Measurements from ENCODE around the gene CARTPT. TPM values are rescaled to one million over a fixed set of nuclear protein-coding genes. Genes with fewer than 3 reads are reported as not detected.

The CARTPT gene
- not detected in 2 replicates for total RNA-seq (2022)
- Bru-seq, nascent RNA: not detected
- not detected for BruChase-seq, experiment 1, labeled RNA remaining after a 2-hour chase
- not detected for BruChase-seq, experiment 2, labeled RNA remaining after a 6-hour chase
- long read RNA-seq: 0 reads

DNA sequence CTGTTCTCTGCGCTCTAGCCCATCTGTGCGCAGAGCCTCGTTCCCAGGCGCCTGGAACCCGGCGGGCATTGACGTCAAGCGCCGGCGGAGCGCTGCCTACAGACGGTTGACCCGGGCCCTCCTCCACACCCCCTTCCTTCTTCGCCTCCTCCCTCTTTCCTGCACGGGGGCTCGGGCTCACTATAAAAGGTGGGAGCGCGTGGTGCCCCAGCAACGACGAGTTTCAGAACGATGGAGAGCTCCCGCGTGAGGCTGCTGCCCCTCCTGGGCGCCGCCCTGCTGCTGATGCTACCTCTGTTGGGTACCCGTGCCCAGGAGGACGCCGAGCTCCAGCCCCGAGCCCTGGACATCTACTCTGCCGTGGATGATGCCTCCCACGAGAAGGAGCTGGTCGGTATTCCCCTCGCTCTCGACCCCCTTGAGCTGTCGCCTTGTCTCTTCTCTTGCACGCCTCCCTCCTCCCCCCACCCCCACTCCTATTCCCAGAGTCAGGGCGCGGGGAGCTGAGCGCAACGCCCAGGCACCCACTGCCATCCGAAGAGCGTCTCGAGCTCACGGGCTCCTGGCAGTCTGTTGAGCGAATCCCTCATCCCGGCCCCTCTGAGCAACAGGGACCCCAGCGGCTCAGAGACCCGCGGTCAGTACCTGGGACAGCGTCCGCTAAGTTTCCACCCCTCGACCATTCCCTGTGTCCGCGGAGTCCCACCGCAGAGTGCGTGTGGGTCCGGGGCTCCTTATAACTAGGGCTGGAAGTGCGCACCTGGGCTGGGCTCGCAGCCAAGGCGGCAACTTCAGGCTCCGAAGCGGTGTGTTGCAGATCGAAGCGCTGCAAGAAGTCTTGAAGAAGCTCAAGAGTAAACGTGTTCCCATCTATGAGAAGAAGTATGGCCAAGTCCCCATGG, at the start of gene CARTPT:
Gene CARTPT, plus strand, starts transcription at position 213 of the 902 bp plus-strand sequence. Its CDS starts 19 bp downstream, at position 232.
- peaks cover 16% of the 10 kb centered on the region for H3K4me1 Mint-ChIP-seq (ENCODE audit: low read depth, unreplicated experiment)
- H3K27me3 Mint-ChIP-seq (ENCODE audit: insufficient read depth, unreplicated experiment): peaks cover 17% of the 10 kb centered on the region
- H3K27me3 ChIP-seq (replicated peaks; ENCODE audit: control insufficient read depth, insufficient read depth, low read length): no peaks in the 10 kb centered on the region
- no peak within 1 kb of the TSS for H3K4me3 Mint-ChIP-seq (ENCODE audit: unreplicated experiment)
- intact Hi-C loops (cut with micrococcal nuclease; ENCODE audit: unreplicated experiment): no loop called here
- H3K4me1 ChIP-seq: no peaks in the 10 kb centered on the region
- ChIA-PET POLR2A (no interaction called here), CTCF (no interaction called here)
- no peaks in the 10 kb centered on the region for H3K36me3 Mint-ChIP-seq (ENCODE audit: insufficient read depth, unreplicated experiment)
- no peaks in the 10 kb centered on the region for H3K9me3 ChIP-seq
- no peaks in the 10 kb centered on the region for H3K9me3 Mint-ChIP-seq (ENCODE audit: unreplicated experiment)
- H3K4me3 ChIP-seq (ENCODE audit: low read depth, low read length): no peak within 1 kb of the TSS
- H3K36me3 ChIP-seq (ENCODE audit: control insufficient read depth, insufficient read depth, low read length): no peaks in the 10 kb centered on the region
- no peak within 1 kb of the TSS for H3K27ac Mint-ChIP-seq (ENCODE audit: unreplicated experiment)
- DNase-seq: peak in 1 of 2 experiments; percentile 13
- BruUV-seq (replicated peaks): no TSS peak
- TF ChIP-seq, protein P1, sequence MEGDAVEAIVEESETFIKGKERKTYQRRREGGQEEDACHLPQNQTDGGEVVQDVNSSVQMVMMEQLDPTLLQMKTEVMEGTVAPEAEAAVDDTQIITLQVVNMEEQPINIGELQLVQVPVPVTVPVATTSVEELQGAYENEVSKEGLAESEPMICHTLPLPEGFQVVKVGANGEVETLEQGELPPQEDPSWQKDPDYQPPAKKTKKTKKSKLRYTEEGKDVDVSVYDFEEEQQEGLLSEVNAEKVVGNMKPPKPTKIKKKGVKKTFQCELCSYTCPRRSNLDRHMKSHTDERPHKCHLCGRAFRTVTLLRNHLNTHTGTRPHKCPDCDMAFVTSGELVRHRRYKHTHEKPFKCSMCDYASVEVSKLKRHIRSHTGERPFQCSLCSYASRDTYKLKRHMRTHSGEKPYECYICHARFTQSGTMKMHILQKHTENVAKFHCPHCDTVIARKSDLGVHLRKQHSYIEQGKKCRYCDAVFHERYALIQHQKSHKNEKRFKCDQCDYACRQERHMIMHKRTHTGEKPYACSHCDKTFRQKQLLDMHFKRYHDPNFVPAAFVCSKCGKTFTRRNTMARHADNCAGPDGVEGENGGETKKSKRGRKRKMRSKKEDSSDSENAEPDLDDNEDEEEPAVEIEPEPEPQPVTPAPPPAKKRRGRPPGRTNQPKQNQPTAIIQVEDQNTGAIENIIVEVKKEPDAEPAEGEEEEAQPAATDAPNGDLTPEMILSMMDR (IDR thresholded peaks at IDR 0.05; ENCODE audit: insufficient read depth in 1 of 2, low read depth in 1 of 2, low read length in 1 of 2, severe bottlenecking in 1 of 2, unreplicated experiment in 1 of 2): no peak

GRCh38 chr5:71677977-71678376, 41.1 kb upstream of the CARTPT start:
- H3K27me3 ChIP-seq (replicated peaks; ENCODE audit: control insufficient read depth, insufficient read depth, low read length): no peaks in the 10 kb centered on the region

GRCh38 chr5:71679714-71680113, 39.4 kb upstream of the CARTPT start:
- H3K9me3 Mint-ChIP-seq (ENCODE audit: unreplicated experiment): no peaks in the 10 kb centered on the region
- no peaks in the 10 kb centered on the region for H3K9me3 ChIP-seq
- H3K4me3 Mint-ChIP-seq (ENCODE audit: unreplicated experiment): no peak overlapping the region
- no peaks in the 10 kb centered on the region for H3K36me3 ChIP-seq (ENCODE audit: control insufficient read depth, insufficient read depth, low read length)
- TF ChIP-seq, protein P1 (IDR thresholded peaks at IDR 0.05; ENCODE audit: insufficient read depth in 1 of 2, low read depth in 1 of 2, low read length in 1 of 2, severe bottlenecking in 1 of 2, unreplicated experiment in 1 of 2): no peak
- H3K27ac Mint-ChIP-seq (ENCODE audit: unreplicated experiment): no peak overlapping the region
- no peaks in the 10 kb centered on the region for H3K27me3 ChIP-seq (replicated peaks; ENCODE audit: control insufficient read depth, insufficient read depth, low read length)
- CTCF ChIA-PET: no interaction called here
- POLR2A ChIA-PET: no interaction called here
- intact Hi-C loops (cut with micrococcal nuclease; ENCODE audit: unreplicated experiment): no loop called here
- H3K27me3 Mint-ChIP-seq (ENCODE audit: insufficient read depth, unreplicated experiment): peaks cover 8% of the 10 kb centered on the region
- no peaks in the 10 kb centered on the region for H3K36me3 Mint-ChIP-seq (ENCODE audit: insufficient read depth, unreplicated experiment)
- H3K4me3 ChIP-seq (ENCODE audit: low read depth, low read length): no peak overlapping the region
- no TSS peak for BruUV-seq (replicated peaks)
- DNase-seq: no peak
- no peaks in the 10 kb centered on the region for H3K4me1 Mint-ChIP-seq (ENCODE audit: low read depth, unreplicated experiment)
- H3K4me1 ChIP-seq: no peaks in the 10 kb centered on the region

More at GRCh38 chr5:71677977-71678376, 41.1 kb upstream of the CARTPT start:
- peaks cover 10% of the 10 kb centered on the region for H3K27me3 Mint-ChIP-seq (ENCODE audit: insufficient read depth, unreplicated experiment)
- intact Hi-C loops (cut with micrococcal nuclease; ENCODE audit: unreplicated experiment): no loop called here
- H3K4me1 Mint-ChIP-seq (ENCODE audit: low read depth, unreplicated experiment): no peaks in the 10 kb centered on the region
- H3K4me3 Mint-ChIP-seq (ENCODE audit: unreplicated experiment): no peak overlapping the region
- Histone ChIP-seq H3K36me3 (ENCODE audit: control insufficient read depth, insufficient read depth, low read length) (no peaks in the 10 kb centered on the region), H3K4me3 (ENCODE audit: low read depth, low read length) (no peak overlapping the region), H3K9me3 (no peaks in the 10 kb centered on the region), H3K4me1 (no peaks in the 10 kb centered on the region)
- H3K9me3 Mint-ChIP-seq (ENCODE audit: unreplicated experiment): no peaks in the 10 kb centered on the region
- ChIA-PET CTCF (no interaction called here), POLR2A (no interaction called here)
- H3K36me3 Mint-ChIP-seq (ENCODE audit: insufficient read depth, unreplicated experiment): no peaks in the 10 kb centered on the region
- DNase-seq: no peak
- no TSS peak for BruUV-seq (replicated peaks)
- TF ChIP-seq, protein P1 (IDR thresholded peaks at IDR 0.05; ENCODE audit: insufficient read depth in 1 of 2, low read depth in 1 of 2, low read length in 1 of 2, severe bottlenecking in 1 of 2, unreplicated experiment in 1 of 2): no peak
- H3K27ac Mint-ChIP-seq (ENCODE audit: unreplicated experiment): no peak overlapping the region
